ENCODE results near the gene NLGN1.
A peak's percentile ranks its signal among the peaks of the same experiment; 100 is the strongest.
"Not testable (repeated sequence)": the region's sequence is repeated elsewhere in the genome, so short reads cannot be mapped to it uniquely, and the experiment has no call there.

NLGN1 gene

DNA sequence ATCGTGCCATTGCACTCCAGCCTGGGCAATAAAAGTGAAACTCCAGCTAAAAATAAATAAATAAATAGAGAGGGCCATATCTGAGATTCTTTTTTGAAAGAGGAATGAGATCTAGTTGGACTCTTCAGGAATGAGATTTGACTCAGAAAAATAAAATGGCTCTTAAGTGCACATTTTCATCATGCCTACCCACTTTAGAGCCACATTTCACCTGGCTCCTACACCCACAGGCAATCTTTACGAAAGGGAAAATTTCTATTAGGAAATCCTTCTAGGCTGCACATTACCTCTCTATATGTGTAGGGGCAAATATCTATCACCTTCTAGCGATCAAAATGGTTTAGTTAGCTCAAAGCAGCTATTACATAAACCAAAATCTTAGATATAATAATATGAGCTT, 16.9 kb upstream of the NLGN1 start:
- H3K4me3 ChIP-seq (ENCODE audit: severe bottlenecking), result no peak overlapping the region
- H3K9me3 ChIP-seq (ENCODE audit: severe bottlenecking), result no peaks in the 10 kb centered on the region
- H3K27me3 ChIP-seq (ENCODE audit: insufficient read depth, poor library complexity, severe bottlenecking), result no peaks in the 10 kb centered on the region
- no peaks in the 10 kb centered on the region for H3K4me1 ChIP-seq (ENCODE audit: insufficient read depth, poor library complexity, severe bottlenecking)
- ATAC-seq (ENCODE audit: low read depth), result no peak
- TF ChIP-seq CTCF (IDR thresholded peaks at IDR 0.05; ENCODE audit: poor library complexity, severe bottlenecking), result no peak
- H3K27ac ChIP-seq (ENCODE audit: poor library complexity, severe bottlenecking), result no peak overlapping the region
- no peaks in the 10 kb centered on the region for H3K36me3 ChIP-seq (ENCODE audit: low read depth)
- no peak for DNase-seq (ENCODE audit: low spot score)

- not testable (repeated sequence) for H3K9me3 ChIP-seq (ENCODE audit: severe bottlenecking); H3K4me1 ChIP-seq (ENCODE audit: insufficient read depth, poor library complexity, severe bottlenecking); H3K27ac ChIP-seq (ENCODE audit: poor library complexity, severe bottlenecking); DNase-seq (ENCODE audit: low spot score); H3K36me3 ChIP-seq (ENCODE audit: low read depth); ATAC-seq (ENCODE audit: low read depth); H3K4me3 ChIP-seq (ENCODE audit: severe bottlenecking); H3K27me3 ChIP-seq (ENCODE audit: insufficient read depth, poor library complexity, severe bottlenecking)
Observed at GRCh38 chr3:173381936-173382335, 15.6 kb upstream of the NLGN1 start.

- DNase-seq (ENCODE audit: low spot score), result no peak
- H3K9me3 ChIP-seq (ENCODE audit: severe bottlenecking), result no peaks in the 10 kb centered on the region
- H3K4me3 ChIP-seq (ENCODE audit: severe bottlenecking), result peak overlapping the region; percentile 23
- ATAC-seq (ENCODE audit: low read depth), result peak; percentile 65
- H3K4me1 ChIP-seq (ENCODE audit: insufficient read depth, poor library complexity, severe bottlenecking), result peaks cover 2% of the 10 kb centered on the region
- H3K36me3 ChIP-seq (ENCODE audit: low read depth), result no peaks in the 10 kb centered on the region
- peaks cover 74% of the 10 kb centered on the region for H3K27me3 ChIP-seq (ENCODE audit: insufficient read depth, poor library complexity, severe bottlenecking)
- H3K27ac ChIP-seq (ENCODE audit: poor library complexity, severe bottlenecking), result no peak overlapping the region
- no peak for TF ChIP-seq CTCF (IDR thresholded peaks at IDR 0.05; ENCODE audit: poor library complexity, severe bottlenecking)
Observed at GRCh38 chr3:173395073-173395411, 2.5 kb upstream of the NLGN1 start.

DNA sequence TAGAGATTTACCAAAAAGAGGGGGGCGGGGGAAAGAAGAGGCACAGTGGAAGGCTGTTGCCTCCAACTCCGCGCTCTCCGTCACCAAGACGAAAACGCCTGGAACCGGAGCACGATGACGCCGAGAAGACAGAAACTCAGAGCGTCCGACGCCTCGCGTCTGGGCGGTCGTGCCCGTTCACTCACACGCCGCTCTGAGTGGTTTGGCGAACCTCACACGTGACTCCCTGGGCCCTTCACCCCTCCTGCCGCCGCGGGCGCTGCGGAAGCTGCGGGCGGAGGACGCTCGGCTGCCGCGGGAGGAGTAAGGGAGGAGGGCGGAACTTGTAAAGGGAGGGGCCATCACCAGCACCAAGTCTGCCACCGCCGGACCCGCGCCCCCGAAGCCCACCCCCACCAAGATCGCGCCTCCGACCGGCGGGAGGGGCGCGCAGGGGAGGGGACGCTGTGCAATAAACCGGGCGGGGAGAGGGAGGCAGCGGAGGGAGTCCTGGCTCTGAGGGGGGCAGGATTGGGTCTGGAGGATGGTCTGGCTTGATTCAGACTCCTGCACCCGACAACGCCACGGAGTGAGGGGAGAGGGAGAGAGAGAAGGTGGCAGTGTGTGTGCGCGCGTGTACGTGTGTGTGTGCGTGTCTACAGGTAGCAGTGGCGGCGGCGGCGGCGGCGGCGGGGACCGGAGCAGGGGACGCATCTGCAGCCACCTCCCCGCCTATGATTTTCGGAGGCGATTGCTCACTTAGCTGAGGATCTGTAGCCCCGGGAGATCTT, 1.9 kb upstream of the NLGN1 start:
- peaks cover 73% of the 10 kb centered on the region for H3K27me3 ChIP-seq (ENCODE audit: insufficient read depth, poor library complexity, severe bottlenecking)
- H3K4me3 ChIP-seq (ENCODE audit: severe bottlenecking), result peak overlapping the region; percentile 23
- no peak for TF ChIP-seq CTCF (IDR thresholded peaks at IDR 0.05; ENCODE audit: poor library complexity, severe bottlenecking)
- no peaks in the 10 kb centered on the region for H3K36me3 ChIP-seq (ENCODE audit: low read depth)
- H3K27ac ChIP-seq (ENCODE audit: poor library complexity, severe bottlenecking), result no peak overlapping the region
- no peak for DNase-seq (ENCODE audit: low spot score)
- peaks cover 2% of the 10 kb centered on the region for H3K4me1 ChIP-seq (ENCODE audit: insufficient read depth, poor library complexity, severe bottlenecking)
- peak; percentile 75 for ATAC-seq (ENCODE audit: low read depth)
- no peaks in the 10 kb centered on the region for H3K9me3 ChIP-seq (ENCODE audit: severe bottlenecking)

DNA sequence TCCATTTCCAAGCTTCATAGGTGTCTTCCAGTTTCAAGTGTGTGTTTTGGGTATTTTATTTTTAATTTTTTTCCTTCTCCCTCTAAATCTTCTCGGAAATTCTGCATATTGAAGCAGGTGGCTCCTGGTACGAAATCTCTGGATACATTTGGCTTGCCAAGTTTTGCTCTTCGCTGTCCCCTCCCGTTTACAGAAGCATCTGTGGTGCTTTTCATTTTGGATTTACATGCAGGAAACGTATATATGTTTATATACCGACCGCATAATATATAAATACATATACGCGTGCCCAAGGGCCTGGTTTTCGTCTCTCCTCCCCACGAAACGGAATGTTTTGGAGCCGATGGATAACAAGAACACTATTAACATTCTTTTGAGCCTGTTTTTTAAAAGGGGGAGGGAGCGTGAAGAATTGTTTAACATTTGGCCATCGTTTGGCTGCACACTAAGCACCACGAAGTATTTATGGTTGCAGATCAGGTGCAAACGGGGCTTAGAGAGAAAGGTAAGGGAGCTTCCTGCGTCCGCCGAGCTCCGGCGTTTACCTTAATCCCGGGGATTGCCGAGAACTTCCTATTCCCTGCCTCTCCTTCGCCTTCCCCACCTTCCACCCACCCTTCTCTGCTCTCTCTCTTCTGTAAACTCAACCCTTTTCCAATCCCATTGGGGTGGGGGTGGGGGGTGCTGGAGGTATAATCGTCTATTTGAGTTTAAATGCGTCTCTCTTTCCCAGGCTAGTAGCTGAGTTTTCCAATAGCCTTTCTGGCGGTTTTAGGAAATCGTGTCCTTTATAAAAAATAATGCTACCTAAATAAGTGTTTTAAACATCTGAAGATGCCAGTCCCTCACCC, 1.1 kb upstream of the NLGN1 start:
- H3K27me3 ChIP-seq (ENCODE audit: insufficient read depth, poor library complexity, severe bottlenecking), result peaks cover 74% of the 10 kb centered on the region
- H3K9me3 ChIP-seq (ENCODE audit: severe bottlenecking), result no peaks in the 10 kb centered on the region
- no peak overlapping the region for H3K4me3 ChIP-seq (ENCODE audit: severe bottlenecking)
- H3K36me3 ChIP-seq (ENCODE audit: low read depth), result no peaks in the 10 kb centered on the region
- ATAC-seq (ENCODE audit: low read depth) (no peak), DNase-seq (ENCODE audit: low spot score) (no peak)
- H3K4me1 ChIP-seq (ENCODE audit: insufficient read depth, poor library complexity, severe bottlenecking), result peaks cover 2% of the 10 kb centered on the region
- no peak overlapping the region for H3K27ac ChIP-seq (ENCODE audit: poor library complexity, severe bottlenecking)
- TF ChIP-seq CTCF (IDR thresholded peaks at IDR 0.05; ENCODE audit: poor library complexity, severe bottlenecking), result no peak

Data from RWPE2 (cell line).